Muscle of arm (tissue), 14 donors: Measurements from ENCODE around the gene UBAC1. TPM values are rescaled to one million over a fixed set of nuclear protein-coding genes. Genes with fewer than 3 reads are reported as not detected.

Source experiments
- DNase-seq: peaks from one replicate; pipeline ENCODE4 v3.0.0-alpha.2; 2013
- long read RNA-seq, 11 donors: transcript quantifications; one replicate each; lab custom pipeline, GENCODE V29; 2026
- polyA plus RNA-seq, 12 donors: library from polyadenylated mRNA; unstranded; fragments of 120-200 nt; gene quantifications; one replicate each; pipeline ENCODE4 v1.2.1, GENCODE V29; 2013; ENCODE audit not compliant: insufficient read length in 12 of 12

UBAC1 gene
- polyA plus RNA-seq: 10 to 100 TPM in 11 of 12 donors, not detected in 1; 27.0 to 43.2 (median 40.6) TPM
- long read RNA-seq, donor 1, partial matches to known transcripts: 6 of 10 reads
- long read RNA-seq, donor 1, other reads (novel, unspliced or antisense): 0 of 10 reads
- long read RNA-seq, donor 2, transcript UBAC1-201 (10 exons, 1,867 nt): major isoform, 17 of 17 reads
- long read RNA-seq, donor 2, partial matches to known transcripts: 0 of 17 reads
- long read RNA-seq, donor 2, other reads (novel, unspliced or antisense): 0 of 17 reads
- long read RNA-seq, donor 3, transcript UBAC1-201 (10 exons, 1,867 nt): major isoform, 6 of 6 reads
- long read RNA-seq, donor 3, partial matches to known transcripts: 0 of 6 reads
- long read RNA-seq, donor 3, other reads (novel, unspliced or antisense): 0 of 6 reads
- long read RNA-seq, donor 4, transcript UBAC1-201 (10 exons, 1,867 nt): major isoform, 7 of 8 reads
- long read RNA-seq, donor 4, partial matches to known transcripts: 0 of 8 reads
- long read RNA-seq, donor 4, other reads (novel, unspliced or antisense): 0 of 8 reads
- long read RNA-seq, donor 5: 0 reads
- long read RNA-seq, donor 6, transcript UBAC1-201 (10 exons, 1,867 nt): major isoform, 9 of 14 reads
- long read RNA-seq, donor 6, partial matches to known transcripts: 5 of 14 reads
- long read RNA-seq, donor 6, other reads (novel, unspliced or antisense): 0 of 14 reads
- long read RNA-seq, donor 7, transcript UBAC1-201 (10 exons, 1,867 nt): major isoform, 8 of 14 reads
- long read RNA-seq, donor 7, partial matches to known transcripts: 6 of 14 reads
- long read RNA-seq, donor 7, other reads (novel, unspliced or antisense): 0 of 14 reads
- long read RNA-seq, donor 8, transcript UBAC1-201 (10 exons, 1,867 nt): major isoform, 34 of 42 reads
- long read RNA-seq, donor 8, partial matches to known transcripts: 8 of 42 reads
- long read RNA-seq, donor 8, other reads (novel, unspliced or antisense): 0 of 42 reads
- long read RNA-seq, donor 9, partial matches to known transcripts: 5 of 8 reads
- long read RNA-seq, donor 9, other reads (novel, unspliced or antisense): 0 of 8 reads
- long read RNA-seq, donor 10, transcript UBAC1-201 (10 exons, 1,867 nt): major isoform, 22 of 37 reads
- long read RNA-seq, donor 10, partial matches to known transcripts: 15 of 37 reads
- long read RNA-seq, donor 10, other reads (novel, unspliced or antisense): 0 of 37 reads
- long read RNA-seq, donor 11, transcript UBAC1-201 (10 exons, 1,867 nt): major isoform, 11 of 19 reads
- long read RNA-seq, donor 11, partial matches to known transcripts: 8 of 19 reads
- long read RNA-seq, donor 11, other reads (novel, unspliced or antisense): 0 of 19 reads

- peak; percentile 94 for DNase-seq
Observed at GRCh38 chr9:135961277-135961715, at the start of gene UBAC1. Gene UBAC1, minus strand, starts transcription at chr9:135961373. Its CDS starts 211 bp downstream, at chr9:135961162.

- DNase-seq: no peak
Observed at GRCh38 chr9:136010615-136011361, 49.6 kb upstream of the UBAC1 start.

GRCh38 chr9:136010176-136010575 lies 49.0 kb upstream of the UBAC1 start:
- no peak for DNase-seq

- no peak for DNase-seq
Observed at GRCh38 chr9:136009516-136009915, 48.3 kb upstream of the UBAC1 start.

GRCh38 chr9:136008693-136008997 lies 47.5 kb upstream of the UBAC1 start:
- DNase-seq: no peak

GRCh38 chr9:136007934-136008692 lies 46.9 kb upstream of the UBAC1 start:
- no peak for DNase-seq

GRCh38 chr9:136007276-136007933 lies 46.2 kb upstream of the UBAC1 start:
- no peak for DNase-seq

- DNase-seq: no peak
Observed at GRCh38 chr9:136006169-136006568, 45.0 kb upstream of the UBAC1 start.

GRCh38 chr9:136004712-136005111 lies 43.5 kb upstream of the UBAC1 start:
- no peak for DNase-seq

GRCh38 chr9:136004219-136004618 lies 43.0 kb upstream of the UBAC1 start:
- no peak for DNase-seq

- DNase-seq: no peak
Observed at GRCh38 chr9:136003411-136004218, 42.4 kb upstream of the UBAC1 start.

GRCh38 chr9:136002881-136003280 lies 41.7 kb upstream of the UBAC1 start:
- no peak for DNase-seq

- no peak for DNase-seq
Observed at GRCh38 chr9:136002215-136002614, 41.0 kb upstream of the UBAC1 start.

GRCh38 chr9:136001231-136001630 lies 40.1 kb upstream of the UBAC1 start:
- DNase-seq: no peak

GRCh38 chr9:135998410-135999071 lies 37.4 kb upstream of the UBAC1 start:
- no peak for DNase-seq

- DNase-seq: no peak
Observed at GRCh38 chr9:135998016-135998380, 36.8 kb upstream of the UBAC1 start.

- DNase-seq: no peak
Observed at GRCh38 chr9:135997090-135998015, 36.2 kb upstream of the UBAC1 start.
